NCI-H2107 treated with DMSO at 0.1 percent for 48 hours (cell line): ENCODE results near the gene FBN2.
"Not testable (repeated sequence)": the region's sequence is repeated elsewhere in the genome, so short reads cannot be mapped to it uniquely, and the experiment has no call there.

Experiments used
- DNase-seq: peaks from one replicate; lab custom pipeline; 2025; ENCODE audit not compliant: unreplicated experiment; lab: John Stamatoyannopoulos, UW

FBN2 gene

GRCh38 chr5:128432913-128433440 lies 105.1 kb downstream of the FBN2 start:
- DNase-seq, result no peak

DNA sequence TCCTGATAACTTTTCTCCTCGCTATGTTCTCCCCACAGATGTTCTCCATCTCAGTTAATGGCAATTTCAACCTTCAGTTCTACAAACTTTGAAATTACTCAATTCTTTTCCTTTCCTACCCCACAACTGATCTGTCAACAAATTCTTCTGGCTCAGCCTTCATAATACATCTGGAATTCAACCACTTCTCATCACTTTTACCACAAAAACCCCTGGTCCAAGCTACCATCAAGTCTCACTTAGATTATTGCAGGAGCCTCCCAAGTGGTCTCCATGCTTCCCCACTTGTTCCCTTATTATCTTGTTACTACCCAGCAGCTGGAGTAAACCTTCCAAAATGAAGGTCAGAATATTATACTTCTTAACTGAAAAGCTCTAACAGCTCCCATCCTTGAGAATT lies 110.1 kb downstream of the FBN2 start:
- DNase-seq, result no peak

- DNase-seq, result no peak
Observed at GRCh38 chr5:128426090-128426534, 111.9 kb downstream of the FBN2 start.

DNA sequence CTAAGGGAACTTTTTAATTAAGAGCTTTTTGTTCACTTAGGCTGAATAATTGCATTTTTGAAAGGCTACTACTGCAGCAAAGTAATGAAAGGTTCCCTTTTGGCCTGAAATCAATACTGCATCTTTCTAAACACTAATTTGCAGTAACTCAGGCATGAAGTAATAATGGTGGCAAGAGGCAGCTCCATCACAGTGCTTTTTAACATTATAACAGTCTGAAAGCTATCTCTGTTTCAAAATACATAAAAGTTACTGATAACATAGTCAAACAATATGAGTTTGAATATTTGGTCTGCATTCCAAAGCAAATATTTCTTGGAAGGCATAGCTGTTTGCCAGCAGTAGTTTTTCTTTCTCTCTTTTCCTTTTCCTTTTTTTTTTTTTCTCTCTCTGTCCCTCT lies 113.4 kb downstream of the FBN2 start:
- DNase-seq, result no peak

- DNase-seq, result no peak
Observed at GRCh38 chr5:128422612-128423011, 115.4 kb downstream of the FBN2 start.

DNA sequence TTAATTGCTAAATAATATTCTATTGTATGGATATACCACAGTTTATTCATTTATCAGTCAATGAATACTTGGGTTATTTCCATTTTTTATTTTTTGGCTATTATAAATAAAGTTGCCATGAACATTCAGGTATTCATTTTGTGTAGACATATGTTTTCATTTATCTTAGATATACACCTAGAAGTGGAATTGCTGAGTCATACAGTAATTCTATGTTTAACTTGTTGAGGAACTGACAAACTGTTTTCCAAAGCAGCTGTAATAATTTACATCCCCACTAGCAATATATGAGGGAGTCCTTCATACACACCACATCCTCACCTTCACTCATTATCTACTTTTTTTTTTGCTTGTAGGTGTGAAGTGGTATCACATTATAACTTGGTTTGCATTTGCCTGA lies 123.6 kb downstream of the FBN2 start:
- no peak for DNase-seq

GRCh38 chr5:128413356-128413755 lies 124.7 kb downstream of the FBN2 start:
- no peak for DNase-seq

- no peak for DNase-seq
Observed at GRCh38 chr5:128412145-128412930, 125.7 kb downstream of the FBN2 start.

- DNase-seq, result no peak
Observed at GRCh38 chr5:128409166-128409800, 128.8 kb downstream of the FBN2 start.

- DNase-seq, result no peak
Observed at GRCh38 chr5:128408622-128409021, 129.4 kb downstream of the FBN2 start.

GRCh38 chr5:128407944-128408343 lies 130.1 kb downstream of the FBN2 start:
- no peak for DNase-seq

- DNase-seq, result no peak
Observed at GRCh38 chr5:128406803-128407202, 131.2 kb downstream of the FBN2 start.

DNA sequence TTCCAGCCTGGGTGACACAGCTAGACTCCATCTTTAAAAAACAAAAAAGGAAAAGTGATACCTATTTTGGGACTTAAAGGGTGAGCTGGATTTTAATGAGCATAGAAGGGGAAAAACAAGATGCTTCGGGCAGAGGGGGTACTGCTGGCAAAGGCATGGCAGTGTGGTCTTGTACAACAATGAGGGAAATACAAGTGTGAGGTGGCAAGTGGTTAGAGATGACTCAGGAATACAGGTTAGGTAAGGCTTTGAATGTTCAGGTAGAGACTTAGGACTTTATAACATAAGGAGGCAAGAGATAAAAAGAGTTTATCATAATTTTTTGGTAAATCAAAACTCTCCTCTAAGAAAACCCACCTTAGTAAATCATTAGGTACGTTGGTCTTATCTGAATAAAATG lies 132.9 kb downstream of the FBN2 start:
- DNase-seq, result no peak

DNA sequence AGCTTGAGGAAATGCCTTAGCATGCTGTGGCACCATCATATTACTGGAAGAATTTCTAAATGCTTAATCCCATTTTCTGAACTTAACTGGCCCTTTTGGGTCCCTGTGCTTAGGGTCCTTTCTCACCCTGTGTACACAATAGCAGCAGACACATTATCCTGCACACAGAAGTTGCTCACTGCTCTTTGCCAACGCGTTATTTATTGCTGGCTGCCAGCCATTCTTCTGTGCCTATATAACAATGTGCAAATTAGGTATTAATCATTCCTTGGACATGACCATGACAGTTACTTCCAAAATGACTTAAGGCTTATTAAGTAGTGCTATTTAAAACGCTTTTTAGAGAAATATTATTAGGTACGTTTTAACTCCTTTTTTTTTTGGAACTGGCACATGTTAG lies 134.7 kb downstream of the FBN2 start:
- DNase-seq, result no peak

- no peak for DNase-seq
Observed at GRCh38 chr5:128402506-128402905, 135.5 kb downstream of the FBN2 start.

- not testable (repeated sequence) for DNase-seq
Observed at GRCh38 chr5:128400766-128401165, 137.3 kb downstream of the FBN2 start.

- no peak for DNase-seq
Observed at GRCh38 chr5:128399111-128399510, 138.9 kb downstream of the FBN2 start.

- DNase-seq, result no peak
Observed at GRCh38 chr5:128397876-128398275, 140.2 kb downstream of the FBN2 start.

DNA sequence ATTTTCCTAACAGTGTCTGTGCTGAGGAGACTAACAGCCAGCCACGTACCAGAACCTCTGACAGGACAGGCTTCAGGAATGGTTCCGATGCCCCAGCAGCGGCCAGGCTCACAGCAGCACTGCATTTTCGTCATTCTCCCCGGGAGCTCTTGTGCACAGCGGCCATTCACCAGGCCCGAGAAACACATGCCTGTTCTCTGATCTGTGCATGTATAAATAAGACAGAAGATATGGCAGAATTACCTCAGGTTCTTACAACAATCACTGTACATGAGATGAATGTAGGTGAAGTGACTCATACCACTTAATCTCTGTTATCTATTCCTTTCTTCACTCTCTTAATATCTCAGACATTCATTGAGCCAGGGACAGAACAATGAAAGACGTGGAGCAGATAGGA lies 143.0 kb downstream of the FBN2 start:
- no peak for DNase-seq

DNA sequence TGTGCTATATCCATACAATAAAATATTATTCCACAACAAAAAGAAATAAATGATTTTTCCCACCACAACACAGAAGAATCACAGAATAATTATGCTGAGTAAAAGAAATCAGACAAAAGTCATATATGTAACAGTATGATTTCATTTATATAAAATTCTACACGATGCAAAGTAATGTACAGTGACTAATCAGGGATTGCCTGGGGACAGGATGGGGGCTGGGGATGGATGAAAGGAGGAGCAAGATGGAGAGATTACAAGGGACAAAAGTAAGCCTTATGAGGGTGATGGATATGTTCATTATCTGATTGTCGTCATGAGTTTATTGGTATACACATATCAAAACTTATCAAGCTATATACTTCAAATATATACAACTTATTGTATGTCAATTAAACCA lies 154.0 kb downstream of the FBN2 start:
- no peak for DNase-seq

- no peak for DNase-seq
Observed at GRCh38 chr5:128380337-128380736, 157.7 kb downstream of the FBN2 start.

DNA sequence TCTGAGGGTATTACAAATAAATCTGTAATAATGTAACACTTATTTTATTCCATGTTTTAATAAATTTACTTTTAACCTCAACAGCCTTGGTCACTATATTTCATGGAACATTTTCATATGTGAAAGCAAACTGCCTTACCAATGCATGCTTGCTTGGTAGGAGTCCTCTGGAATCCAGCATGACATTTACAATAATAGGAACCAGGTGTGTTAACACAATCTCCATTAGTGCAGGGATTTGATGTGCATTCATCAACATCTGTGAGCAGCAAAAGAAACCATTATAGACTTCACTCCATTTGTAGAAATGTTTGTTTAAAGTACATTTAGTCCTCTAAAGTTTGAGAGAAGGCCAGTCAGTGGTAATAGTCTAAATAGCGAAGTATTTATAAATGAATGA lies 159.4 kb downstream of the FBN2 start:
- DNase-seq, result no peak
